Type B pancreatic cell (in vitro differentiated cells): ENCODE data around the gene UBB. TPM values are rescaled to one million over a fixed set of nuclear protein-coding genes. Genes with fewer than 3 reads are reported as not detected.
A peak's percentile ranks its signal among the peaks of the same experiment; 100 is the strongest.

Experiments used
- DNase-seq: peaks from one replicate; pipeline ENCODE4 v3.0.0; 2021; ENCODE audit warnings: mixed read lengths; ENCODE audit not compliant: unreplicated experiment; ENCODE audit errors: extremely low spot score
- H3K27ac Mint-ChIP-seq: 2 replicates; pipeline ENCODE4 v1.8.0; 2021; ENCODE audit warnings: mild to moderate bottlenecking, mixed read lengths
- H3K27me3 Mint-ChIP-seq: 2 replicates; pipeline ENCODE4 v1.8.0; 2021; ENCODE audit warnings: mixed read lengths
- H3K36me3 Mint-ChIP-seq: 2 replicates; pipeline ENCODE4 v1.8.0; 2021; ENCODE audit warnings: mixed read lengths
- H3K4me1 Mint-ChIP-seq: one replicate; pipeline ENCODE4 v1.8.0; 2021; ENCODE audit warnings: mixed read lengths; ENCODE audit not compliant: unreplicated experiment
- H3K4me3 Mint-ChIP-seq: 2 replicates; pipeline ENCODE4 v1.8.0; 2021; ENCODE audit warnings: mild to moderate bottlenecking, mixed read lengths
- H3K9me3 Mint-ChIP-seq: 2 replicates; pipeline ENCODE4 v1.8.0; 2021; ENCODE audit warnings: mixed read lengths
- total RNA-seq: library from RNA; stranded (reverse); gene quantifications from 2 replicates; pipeline ENCODE4 v1.2.1, GENCODE V29; 2021; ENCODE audit warnings: low replicate concordance
- TF ChIP-seq, protein P1 (sequence below): fragments of 200-600 bp; sonication (generic); conservative IDR thresholded peaks from 2 replicates; pipeline ENCODE4 v1.5.0; 2021; ENCODE audit warnings: antibody characterized with exemption, mild to moderate bottlenecking

UBB gene
- total RNA-seq, 1 donor from 2014 or later: 1,802 TPM

DNA sequence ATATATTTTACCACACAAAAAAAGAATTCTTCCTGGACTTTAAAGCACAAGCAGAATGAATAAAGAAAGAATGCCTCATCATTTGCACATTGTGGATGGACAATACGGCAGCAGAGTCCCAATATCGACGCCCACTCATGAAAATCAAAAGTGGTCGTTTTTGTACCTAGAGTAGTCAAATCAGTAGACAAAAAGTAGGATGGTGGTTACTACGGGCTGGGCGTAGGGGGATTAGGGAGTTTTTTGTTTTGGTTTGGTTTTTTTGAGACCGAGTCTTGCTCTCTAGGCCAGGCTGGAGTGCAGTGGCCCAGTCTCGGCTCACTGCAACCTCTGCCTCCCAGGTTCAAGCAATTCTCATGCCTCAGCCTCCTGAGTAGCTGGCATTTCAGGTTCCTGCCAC is 19.0 kb upstream of the UBB start:
- H3K9me3 Mint-ChIP-seq: no peaks in the 10 kb centered on the region

DNA sequence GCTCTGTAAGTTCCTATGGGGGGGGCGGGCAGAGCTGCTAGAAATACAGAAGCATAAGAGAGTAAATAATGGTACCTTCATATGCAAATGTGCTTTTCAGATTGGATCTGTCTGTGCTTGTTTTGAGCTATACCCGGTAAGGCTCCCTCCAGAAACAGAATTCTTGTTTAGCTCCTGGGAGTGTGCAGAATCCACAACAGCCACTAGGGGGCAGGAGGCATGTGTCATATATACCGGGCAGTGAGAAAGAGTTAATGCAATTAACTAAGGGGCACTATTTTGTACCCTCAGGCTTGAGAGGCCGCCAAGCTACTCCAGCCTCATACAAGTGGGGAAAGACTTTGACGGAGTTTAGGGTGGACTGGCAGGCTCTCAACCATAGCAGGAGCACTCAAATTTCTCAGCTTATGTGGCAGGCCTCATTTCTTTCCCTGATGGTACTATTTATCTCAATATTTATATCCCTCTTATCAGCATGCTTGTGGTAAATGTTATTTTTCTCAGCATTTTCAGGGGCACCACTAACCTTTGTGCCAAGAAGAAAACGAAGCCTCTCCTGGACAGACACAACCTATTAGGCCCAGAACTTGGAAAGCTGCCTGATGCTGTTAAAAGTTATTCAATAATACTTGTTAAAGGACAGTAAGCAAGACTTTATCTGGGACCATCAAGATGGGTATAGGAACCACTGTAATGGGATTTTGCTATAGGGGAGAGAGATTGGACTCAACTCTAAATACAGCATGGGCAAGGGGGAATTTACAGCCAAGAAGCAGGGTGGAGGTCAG is 16.9 kb upstream of the UBB start:
- Mint-ChIP-seq H3K36me3 (no peaks in the 10 kb centered on the region), H3K27me3 (no peaks in the 10 kb centered on the region), H3K9me3 (no peaks in the 10 kb centered on the region), H3K4me1 (peaks cover 10% of the 10 kb centered on the region), H3K27ac (no peak overlapping the region), H3K4me3 (no peak overlapping the region)
- TF ChIP-seq, protein P1, sequence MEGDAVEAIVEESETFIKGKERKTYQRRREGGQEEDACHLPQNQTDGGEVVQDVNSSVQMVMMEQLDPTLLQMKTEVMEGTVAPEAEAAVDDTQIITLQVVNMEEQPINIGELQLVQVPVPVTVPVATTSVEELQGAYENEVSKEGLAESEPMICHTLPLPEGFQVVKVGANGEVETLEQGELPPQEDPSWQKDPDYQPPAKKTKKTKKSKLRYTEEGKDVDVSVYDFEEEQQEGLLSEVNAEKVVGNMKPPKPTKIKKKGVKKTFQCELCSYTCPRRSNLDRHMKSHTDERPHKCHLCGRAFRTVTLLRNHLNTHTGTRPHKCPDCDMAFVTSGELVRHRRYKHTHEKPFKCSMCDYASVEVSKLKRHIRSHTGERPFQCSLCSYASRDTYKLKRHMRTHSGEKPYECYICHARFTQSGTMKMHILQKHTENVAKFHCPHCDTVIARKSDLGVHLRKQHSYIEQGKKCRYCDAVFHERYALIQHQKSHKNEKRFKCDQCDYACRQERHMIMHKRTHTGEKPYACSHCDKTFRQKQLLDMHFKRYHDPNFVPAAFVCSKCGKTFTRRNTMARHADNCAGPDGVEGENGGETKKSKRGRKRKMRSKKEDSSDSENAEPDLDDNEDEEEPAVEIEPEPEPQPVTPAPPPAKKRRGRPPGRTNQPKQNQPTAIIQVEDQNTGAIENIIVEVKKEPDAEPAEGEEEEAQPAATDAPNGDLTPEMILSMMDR: peak; percentile 97
- DNase-seq: peak; percentile 76

More for the DNA sequence above, 19.0 kb upstream of the UBB start:
- Mint-ChIP-seq H3K27me3 (peaks cover 4% of the 10 kb centered on the region), H3K4me1 (peaks cover 10% of the 10 kb centered on the region), H3K27ac (no peak overlapping the region), H3K36me3 (no peaks in the 10 kb centered on the region), H3K4me3 (no peak overlapping the region)
- TF ChIP-seq, protein P1: no peak
- no peak for DNase-seq

DNA sequence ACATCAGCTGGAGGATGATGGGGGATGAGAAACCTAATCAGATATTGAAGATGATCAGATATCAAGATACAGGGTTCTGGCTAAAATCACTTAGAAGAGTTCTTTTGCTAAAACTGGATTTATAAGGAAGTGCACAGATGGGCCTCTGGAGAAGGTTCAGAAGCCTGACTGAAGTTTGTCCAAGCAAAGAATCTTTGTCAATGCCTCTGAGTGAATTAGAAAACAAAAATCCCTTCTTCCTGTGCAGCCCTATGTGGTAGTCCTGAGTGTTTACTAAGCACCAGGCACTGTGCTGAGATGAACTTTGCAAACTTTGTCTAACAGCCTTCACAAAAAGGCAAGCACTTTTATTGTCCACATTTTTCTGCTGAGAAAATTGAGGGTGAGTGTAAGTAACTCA is 16.3 kb upstream of the UBB start:
- H3K27me3 Mint-ChIP-seq: no peaks in the 10 kb centered on the region
- no peak for DNase-seq
- H3K27ac Mint-ChIP-seq: no peak overlapping the region
- TF ChIP-seq, protein P1: no peak
- H3K9me3 Mint-ChIP-seq: no peaks in the 10 kb centered on the region
- peaks cover 10% of the 10 kb centered on the region for H3K4me1 Mint-ChIP-seq
- H3K36me3 Mint-ChIP-seq: no peaks in the 10 kb centered on the region
- H3K4me3 Mint-ChIP-seq: no peak overlapping the region

DNA sequence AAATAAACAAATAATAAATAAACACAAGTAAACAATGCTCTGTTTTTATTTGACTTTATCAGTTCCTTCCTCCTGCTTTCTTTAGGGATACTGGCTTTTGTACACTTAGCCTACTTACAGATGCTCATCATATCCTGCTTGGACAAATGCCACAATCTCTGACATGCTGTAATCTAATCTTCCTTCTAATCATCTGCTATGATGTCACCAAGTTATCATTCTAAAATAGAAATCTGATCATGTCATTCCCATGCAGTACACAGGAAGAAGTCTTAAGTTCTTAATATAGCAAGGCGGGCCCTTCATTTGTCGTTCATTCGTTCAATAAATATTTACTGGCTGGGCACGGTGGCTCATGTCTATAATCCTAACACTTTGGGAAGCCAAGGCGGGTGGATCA is 9.1 kb upstream of the UBB start:
- Mint-ChIP-seq H3K4me3 (no peak overlapping the region), H3K27me3 (no peaks in the 10 kb centered on the region), H3K4me1 (peaks cover 4% of the 10 kb centered on the region), H3K36me3 (no peaks in the 10 kb centered on the region), H3K9me3 (no peaks in the 10 kb centered on the region), H3K27ac (no peak overlapping the region)
- TF ChIP-seq, protein P1: no peak
- DNase-seq: no peak

DNA sequence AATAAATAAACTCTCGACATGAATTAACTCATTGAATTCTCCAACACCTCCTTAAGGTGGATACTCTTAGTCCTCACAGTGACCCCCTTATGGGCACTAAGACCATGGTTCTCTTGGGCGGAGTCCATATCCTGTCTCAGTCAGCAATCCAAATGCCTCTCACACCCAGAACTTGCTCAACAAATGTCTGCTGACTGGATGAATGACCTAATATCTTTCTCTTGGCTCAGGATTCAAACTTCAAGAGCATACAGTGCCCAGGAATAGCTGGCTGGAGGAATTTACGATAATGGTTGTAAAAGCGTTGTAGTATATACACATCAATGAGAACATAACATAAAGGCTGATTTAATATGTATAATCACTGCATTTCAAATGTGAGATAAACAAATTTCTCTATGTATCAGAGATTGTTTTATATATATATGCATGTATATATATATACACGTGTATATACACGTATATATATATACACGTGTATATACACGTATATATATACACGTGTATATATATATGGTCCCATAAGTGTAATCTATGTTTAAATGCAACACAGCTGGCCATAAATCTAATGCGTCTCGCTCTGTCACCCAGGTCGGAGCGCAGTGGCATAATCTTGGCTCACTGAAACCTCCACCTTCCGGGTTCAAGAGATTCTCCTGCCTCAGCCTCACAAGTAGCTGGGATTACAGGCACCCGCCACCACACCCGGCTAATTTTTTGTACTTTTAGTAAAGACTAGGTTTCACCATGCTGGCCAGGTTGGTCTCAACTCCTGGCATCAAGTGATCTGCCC is 6.5 kb upstream of the UBB start:
- H3K27me3 Mint-ChIP-seq: no peaks in the 10 kb centered on the region
- no peak overlapping the region for H3K27ac Mint-ChIP-seq
- no peak for DNase-seq
- H3K4me3 Mint-ChIP-seq: no peak overlapping the region
- peaks cover 4% of the 10 kb centered on the region for H3K4me1 Mint-ChIP-seq
- no peaks in the 10 kb centered on the region for H3K36me3 Mint-ChIP-seq
- no peaks in the 10 kb centered on the region for H3K9me3 Mint-ChIP-seq
- TF ChIP-seq, protein P1: no peak
